GM12873 (cell line): ENCODE data around the gene OPCML.

Experiments used
- CTCF ChIP-seq: IDR thresholded peaks from 2 replicates; pipeline ENCODE4 v1.5.1; 2012; ENCODE audit warnings: low read depth, mild to moderate bottlenecking, moderate library complexity, low read length, control low read depth; ENCODE audit not compliant: insufficient read depth; ENCODE audit errors: missing control alignments

Gene OPCML

GRCh38 chr11:133202816-133203215 lies 329.5 kb downstream of the OPCML start:
- TF ChIP-seq CTCF, result no peak

- no peak for TF ChIP-seq CTCF
Observed at GRCh38 chr11:133198438-133198837, 333.9 kb downstream of the OPCML start.

- TF ChIP-seq CTCF, result no peak
Observed at GRCh38 chr11:133197425-133197824, 334.9 kb downstream of the OPCML start.

- no peak for TF ChIP-seq CTCF
Observed at GRCh38 chr11:133191931-133192330, 340.4 kb downstream of the OPCML start.

- no peak for TF ChIP-seq CTCF
Observed at GRCh38 chr11:133181667-133182066, 350.6 kb downstream of the OPCML start.

GRCh38 chr11:133181066-133181465 lies 351.2 kb downstream of the OPCML start:
- no peak for TF ChIP-seq CTCF

- no peak for TF ChIP-seq CTCF
Observed at GRCh38 chr11:133180201-133180600, 352.1 kb downstream of the OPCML start.
